OCI-M2 (cell line): ENCODE results near the gene TOMM22.

Source experiments
- DNase-seq: peaks from one replicate; lab custom pipeline; 2025; ENCODE audit not compliant: unreplicated experiment; lab: John Stamatoyannopoulos, UW

The TOMM22 gene

DNA sequence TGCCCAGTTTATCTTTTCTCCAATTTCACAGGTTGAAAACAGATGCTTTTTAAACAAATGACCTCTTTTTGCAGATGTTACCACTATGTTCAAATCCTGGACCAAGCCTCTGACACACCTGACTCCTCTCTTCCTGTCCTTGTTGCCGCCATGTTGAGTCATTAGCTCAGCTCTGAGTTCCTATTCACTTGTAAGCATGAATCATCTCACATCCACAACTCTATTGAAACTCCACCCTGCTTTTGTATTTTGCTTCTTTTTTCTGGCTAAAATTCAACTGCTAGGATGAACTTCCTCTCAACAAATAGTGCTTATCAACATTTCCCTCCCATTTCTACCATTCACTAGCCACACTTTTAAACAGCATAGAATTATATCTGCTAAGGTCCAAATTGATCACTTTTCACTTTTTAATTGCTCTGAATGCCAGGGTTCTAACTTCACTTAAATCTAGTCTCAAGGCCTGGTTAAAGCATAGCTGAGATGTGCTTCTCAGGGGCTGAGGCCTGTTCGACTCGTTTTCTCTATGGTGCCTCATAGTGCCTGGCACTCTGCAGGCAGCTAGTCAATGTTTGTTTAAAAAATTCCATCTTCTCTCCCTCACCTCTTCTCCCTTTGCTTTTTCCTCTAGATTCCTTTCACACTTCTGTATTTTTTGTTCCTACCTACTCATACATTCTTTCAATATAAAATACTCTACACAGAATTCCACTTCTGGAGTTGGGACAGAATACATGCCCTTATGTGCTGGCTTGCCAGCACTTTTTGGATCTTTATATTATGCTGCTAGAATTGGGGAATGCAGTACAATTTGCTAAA, 15.1 kb downstream of the TOMM22 start:
- no peak for DNase-seq

DNA sequence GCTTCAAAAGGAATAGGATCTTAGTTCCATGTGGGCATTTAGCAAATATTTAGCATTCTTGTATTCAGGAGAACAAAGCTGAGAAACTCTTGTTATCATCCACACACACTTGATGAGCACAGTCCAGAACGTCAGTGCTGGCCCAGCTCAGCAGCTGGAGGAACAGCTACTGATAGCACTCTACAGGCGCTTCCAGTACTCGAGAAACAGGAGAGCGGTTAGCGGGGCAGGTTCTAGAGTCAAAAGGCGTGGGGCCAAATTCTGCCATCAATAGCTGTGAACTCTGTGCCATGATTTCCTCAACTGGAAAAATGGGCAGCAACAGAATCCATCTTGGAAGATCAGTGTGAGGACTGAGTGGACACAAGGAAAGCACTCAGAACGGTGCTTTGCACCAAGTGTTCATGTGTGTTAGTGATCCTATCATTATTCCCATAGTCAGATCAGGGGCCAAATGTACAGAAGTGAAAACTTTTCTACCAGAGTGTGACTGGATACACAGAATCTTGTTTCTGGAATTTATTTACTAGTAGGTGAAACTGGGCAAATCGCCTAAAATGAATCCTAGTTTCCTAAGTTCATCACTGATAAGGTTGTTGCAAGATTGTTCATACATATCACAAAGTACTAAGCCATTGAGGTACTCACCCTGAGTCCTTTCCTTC, 15.8 kb downstream of the TOMM22 start:
- DNase-seq, result no peak

DNA sequence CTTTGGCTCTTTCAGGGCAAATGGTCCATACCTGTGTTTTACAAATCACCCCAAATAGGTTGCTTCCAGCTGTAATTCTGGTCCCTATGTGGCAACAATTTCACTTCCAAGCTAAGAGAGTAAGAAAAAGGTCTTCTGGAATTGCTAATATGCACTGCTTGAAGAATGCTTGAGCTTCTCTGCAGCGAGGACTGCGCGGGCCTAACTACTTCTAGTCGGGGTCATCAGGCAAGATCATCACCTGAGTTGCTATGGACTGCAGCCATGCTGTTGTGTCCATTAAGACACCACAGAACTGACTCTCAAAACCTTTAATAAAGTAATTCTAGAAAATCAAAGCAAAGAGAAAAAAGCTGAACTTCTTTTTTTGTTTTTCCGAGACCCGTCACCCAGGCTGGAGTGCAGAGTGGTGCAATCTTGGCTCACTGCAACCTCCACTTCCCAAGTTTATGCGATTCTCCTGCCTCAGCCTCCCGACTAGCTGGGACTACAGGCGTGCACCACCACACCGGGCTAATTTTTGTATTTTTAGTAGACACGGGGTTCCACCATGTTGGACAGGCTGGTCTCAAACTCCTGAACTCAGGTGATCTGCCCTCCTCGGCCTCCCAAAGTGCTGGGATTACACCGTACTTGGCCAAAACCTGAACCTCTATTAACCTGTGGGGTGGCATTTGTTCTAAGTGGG, 16.8 kb downstream of the TOMM22 start:
- DNase-seq, result no peak

DNA sequence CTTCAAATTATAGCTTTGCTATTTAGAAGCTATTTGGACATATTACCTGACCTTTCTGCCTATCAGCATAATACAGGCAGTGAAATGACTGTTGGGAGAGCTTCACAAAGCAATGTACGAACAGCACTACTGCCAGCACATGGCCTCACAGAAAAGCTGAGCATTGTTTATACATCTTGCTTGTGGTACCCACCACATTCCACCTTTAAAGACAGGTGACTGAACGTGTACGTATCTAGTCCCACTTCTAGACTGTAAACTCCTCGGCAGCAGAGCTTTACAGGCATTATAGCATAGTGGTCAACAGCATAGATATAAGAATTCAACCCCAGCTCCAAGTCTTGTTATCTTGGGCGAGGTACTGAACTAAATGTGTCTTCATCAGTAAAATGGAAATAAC, 17.4 kb downstream of the TOMM22 start:
- DNase-seq, result no peak

DNA sequence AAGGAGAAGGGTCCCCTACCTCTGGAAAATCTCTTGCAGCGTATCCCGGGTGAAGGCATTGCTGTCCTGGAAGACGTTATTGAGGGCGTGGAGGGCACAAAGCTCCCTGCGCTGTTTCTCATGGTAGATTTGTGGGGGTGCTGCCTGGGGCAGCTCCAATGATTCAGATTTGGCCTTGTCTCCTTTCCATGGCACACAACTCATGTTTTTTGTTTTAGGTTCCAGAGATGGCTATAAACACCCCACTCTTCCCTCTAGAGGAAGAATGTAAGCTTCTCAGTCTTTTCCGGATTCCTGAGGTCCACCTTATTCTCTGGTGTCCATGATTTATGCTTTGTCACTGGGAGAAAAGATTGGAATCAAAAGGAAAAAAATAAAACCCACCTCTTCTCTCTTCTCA, 18.0 kb downstream of the TOMM22 start:
- DNase-seq, result no peak

DNA sequence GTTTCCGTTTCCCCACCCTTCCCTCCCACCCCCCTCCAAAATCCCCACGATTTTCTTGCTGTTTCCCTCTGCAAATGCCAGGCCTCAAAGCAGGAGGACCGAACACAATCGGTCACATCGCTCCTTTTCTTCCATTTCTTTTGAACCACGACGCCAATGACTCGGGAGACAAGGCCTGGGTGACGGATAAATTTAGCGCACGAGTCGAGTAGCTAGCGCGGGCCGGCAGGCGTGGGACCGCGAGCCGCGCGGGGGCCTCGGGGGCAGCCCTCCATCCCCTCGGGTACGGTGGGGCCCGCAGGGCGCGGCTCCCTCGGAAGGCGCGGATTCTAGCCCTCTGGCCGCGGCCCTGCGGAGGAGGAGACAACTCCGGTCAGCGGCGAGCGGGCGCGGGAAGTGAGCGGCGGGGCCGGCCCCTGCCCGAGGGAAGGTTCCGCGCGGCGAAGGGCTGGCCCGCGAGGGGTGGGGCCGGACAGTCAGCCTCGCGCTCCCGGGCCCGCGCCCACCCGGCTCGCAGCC, 18.6 kb downstream of the TOMM22 start:
- no peak for DNase-seq

DNA sequence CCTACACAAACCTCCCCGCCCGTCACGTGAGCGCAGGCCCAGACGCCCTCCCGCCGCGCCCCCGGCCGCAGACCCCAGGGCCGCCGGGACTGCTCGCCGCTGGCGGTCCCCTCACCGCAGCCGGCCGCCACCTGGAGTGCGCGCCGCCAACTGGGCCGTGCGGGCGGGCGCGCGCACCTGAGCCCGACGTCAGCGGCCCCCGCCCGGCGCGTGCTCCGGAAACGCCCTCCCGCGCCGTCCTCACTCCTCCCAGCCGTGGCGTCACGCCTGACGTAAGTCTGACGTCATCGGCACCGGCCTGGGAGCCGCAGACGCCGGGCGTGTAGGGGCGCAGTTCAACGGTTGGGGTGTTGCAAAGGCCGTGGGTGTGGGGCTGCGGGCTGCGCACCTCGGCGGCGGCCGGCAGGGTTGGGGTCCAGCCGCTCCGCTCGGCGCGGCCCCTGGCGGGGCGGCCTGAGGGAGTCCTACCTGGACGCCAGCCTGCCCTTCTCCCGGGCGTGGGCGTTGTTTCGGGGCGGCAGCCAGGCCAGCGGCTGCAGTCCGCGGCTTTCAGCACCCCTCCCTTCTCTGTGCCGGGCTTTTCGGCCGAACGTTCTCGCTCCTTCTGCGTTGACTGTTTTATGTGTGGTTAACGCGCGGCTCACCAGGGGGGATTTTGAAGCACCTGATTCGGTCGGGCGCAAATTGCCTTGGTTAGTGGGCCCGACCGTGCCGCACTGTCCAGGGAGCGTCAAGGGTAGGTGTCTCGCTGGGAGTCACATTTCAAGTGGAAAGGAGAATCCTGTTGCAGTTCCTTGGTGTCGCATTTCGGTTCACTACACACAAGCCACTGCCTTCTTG, 19.3 kb downstream of the TOMM22 start, which contains the start of gene JOSD1:
JOSD1 (minus strand) TSS at position 155 of the 840 bp plus-strand sequence. CDS start 956 bp downstream, outside the sequence.
- no peak for DNase-seq

DNA sequence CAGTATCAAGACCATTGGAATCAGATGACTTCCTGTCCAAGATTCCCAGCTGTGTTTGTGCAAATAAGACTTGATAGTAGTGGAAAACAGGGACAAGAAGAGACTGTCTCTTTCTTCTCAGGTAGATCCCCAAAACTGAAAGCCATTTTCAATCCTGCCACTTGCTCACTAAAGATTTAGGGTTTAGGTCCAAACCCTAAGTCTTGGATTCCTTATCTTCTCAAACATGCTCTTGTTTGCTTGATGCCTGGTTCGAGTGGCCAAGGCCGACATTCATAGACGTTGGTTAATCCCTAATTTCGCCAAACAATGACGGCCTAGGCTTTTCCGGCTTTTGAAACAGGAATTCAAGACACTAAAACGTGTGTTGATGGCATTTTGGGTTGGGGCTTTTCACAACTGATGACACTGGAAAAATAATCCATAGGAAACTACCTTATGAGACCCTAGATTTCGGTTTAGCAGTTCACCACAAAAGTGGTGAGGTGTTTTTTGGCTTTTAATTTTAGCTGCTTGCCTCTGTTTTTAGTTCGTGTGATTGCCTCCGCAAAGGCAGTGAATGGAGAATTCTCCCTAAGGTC, 23.0 kb downstream of the TOMM22 start:
- DNase-seq, result no peak

DNA sequence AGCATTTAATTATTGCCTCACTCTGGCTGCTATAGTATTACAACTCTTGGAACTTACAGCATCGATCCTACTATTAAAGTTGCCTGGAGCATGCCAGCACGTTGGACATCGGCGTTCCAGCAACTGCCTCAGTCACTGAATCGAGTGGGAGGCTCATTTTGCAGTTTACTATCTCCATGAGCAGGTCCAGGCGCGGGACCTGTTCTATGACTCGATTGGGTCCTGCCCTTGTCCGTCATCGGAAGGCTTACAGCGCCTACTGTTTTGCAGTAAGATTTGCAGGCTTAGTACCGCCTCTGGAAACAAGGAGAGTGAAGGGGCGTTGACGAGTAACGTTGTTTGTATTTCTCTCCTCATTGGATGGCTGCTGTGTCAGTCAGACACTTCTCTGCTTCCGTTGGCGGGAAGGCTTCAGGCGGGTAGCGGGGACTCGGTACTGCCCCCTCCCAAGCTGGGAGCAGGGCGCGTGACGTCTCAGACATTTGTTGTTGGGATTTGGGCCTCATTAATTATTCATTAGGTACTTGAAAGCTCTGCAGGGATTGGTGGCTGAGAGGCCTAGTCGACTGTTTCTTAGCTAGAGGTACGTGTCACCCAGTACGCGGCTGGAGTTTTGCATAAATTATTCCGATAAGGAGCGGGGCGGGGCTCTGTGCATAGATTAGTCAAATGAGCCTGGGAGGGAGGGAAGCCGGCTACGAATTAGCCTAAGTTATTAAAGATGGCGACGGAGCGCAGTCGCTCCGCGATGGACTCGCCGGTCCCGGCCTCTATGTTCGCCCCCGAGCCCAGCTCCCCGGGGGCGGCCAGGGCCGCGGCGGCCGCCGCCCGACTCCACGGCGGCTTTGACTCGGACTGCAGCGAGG, 23.7 kb downstream of the TOMM22 start, which contains the start of gene GTPBP1:
GTPBP1 (plus strand) TSS at position 710 of the 866 bp plus-strand sequence; CDS start at position 722, 12 bp downstream.
- DNase-seq, result peak; percentile 95

DNA sequence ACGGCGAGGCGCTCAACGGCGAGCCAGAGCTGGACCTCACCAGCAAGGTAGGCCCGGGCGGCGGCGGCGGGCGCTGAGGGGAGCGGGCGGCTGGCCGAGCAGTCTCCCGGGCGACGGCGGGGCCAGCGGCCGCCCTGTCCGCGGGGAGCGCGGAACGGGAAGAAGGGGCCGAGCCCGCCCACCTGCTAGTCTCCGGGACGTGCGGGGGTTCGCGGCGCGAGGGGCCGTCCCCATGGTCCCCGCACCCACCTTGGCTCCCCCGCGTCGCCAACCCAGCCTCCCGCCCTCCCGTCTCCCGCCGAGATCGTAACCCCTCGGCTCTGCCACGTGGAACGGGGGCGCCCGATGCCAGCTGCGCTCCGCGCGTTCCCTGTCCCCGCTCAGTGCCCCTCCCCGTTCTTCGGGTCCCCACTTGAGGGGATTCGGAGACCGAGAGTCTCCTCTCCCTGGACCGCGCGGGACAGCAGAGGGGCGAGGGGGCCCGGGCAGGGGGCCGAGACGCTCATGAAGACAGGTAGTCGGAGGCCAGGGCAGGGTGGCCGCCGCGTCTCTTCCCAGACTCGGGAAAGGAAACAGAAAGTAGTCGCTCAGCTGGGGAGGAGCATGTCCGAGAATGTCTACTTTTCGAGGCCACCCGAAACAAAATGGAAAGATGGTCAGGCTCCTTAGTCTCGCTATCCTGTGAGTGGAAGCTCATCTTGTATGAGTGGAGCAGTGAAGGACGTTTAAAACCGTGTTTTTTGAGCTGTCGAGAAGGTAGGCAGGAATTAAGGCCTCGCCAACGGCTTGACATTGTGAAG, 24.5 kb downstream of the TOMM22 start:
- no peak for DNase-seq

DNA sequence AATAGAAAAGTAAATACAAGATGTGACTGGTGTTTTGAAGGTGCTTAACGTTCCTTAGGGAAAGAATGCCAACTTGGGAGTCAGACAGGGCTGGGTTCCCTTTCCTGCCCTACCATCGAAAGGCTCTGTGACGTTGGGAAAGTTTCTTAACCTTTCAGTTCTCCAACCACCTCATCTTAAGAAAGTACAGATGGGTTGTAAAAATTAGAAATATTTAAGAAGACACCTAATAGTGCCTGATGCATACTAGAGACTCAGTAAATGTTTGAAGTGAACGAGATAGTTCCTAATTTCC, 25.1 kb downstream of the TOMM22 start:
- DNase-seq, result no peak

DNA sequence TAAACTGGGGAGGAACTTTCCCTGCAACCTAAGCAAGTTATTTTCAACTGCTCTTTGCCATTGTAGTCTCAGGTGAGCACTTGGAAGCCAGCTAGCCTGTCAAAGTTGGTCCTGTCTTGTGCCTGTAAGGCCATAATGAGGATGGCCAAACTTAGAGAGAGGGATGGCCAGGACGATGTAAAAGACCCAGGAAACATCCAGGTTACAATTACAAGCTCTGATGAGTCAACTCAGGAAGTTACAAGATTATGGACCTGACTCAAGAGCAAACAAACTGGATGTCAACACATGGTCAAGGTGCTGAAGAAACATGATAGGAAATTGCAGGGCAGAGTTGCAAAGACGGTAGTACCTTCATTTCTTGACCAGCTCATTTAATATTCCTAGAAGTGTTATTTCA, 25.6 kb downstream of the TOMM22 start:
- DNase-seq, result no peak

DNA sequence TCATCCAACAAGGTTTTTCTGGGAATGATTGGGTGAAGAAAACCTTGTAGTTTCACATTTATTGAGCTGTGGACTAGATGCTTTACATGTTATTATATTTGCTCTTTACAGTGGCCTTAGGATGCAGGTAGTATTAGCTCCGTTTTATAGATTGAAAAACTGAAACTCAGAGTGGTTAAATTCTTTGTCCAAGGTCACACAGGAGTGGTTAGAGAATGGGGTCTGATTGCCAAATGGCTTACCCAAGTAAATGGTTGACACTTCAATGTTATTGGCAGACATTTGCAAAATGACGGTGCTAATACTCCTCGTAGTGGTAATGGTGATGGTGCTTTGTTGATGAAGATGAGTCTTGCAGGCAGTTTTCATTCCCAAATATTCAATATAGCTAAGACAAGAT, 26.2 kb downstream of the TOMM22 start:
- DNase-seq, result no peak

DNA sequence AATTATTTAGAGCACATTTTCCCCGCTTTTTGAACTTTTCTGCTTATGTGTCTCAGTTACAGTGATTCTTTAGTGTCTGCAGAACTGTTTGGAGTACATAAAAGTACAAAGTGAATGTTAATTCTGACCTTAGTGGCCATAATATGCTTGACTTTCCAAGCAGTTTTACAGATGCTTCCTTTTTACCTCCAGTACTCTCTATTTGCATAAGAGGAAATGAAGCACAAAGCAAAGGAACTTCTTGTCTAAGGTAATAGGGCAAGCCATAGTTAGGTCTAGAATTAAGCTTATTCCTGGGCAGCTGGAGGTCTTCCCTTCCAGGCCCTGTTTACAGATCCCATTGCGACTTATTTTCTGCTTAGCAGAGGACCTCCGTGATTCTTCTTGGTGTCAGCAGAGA, 27.5 kb downstream of the TOMM22 start:
- DNase-seq, result no peak

DNA sequence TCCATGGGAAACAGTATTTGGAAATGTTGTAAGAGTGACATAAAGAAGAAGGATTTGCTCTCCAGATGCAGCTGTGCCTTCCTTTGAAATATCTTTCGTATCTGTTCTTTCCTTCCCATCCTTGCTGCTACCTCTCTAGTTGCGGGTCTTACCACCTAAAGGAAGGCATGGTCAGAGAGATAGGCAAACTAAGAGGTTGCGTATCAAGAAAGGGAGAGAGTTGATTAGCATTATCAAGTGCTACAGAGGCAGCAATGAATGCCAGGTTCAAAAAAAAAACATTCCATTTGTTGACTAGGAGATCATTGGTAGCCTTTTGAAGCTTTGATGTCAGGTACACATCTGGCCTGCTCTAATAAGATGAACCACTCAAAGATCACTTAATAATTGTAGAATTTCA, 28.6 kb downstream of the TOMM22 start:
- DNase-seq, result no peak

DNA sequence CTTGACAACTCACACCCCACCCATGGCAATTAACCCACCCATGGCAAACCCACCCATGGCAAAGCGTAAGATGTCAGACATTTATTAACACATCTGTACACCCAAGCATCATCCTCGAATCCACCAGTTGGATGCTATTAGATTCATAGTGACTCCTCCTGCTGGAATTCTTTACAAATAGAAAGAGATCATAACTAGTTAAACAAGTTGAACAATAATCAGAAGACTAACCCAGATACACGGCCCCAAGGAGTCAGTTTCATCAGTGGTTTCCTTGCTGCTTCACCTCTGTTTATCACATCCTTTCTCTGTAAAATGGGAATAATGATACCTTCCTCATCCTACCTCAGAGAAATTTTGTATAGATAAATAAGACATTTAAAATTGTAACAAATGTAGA, 29.1 kb downstream of the TOMM22 start:
- no peak for DNase-seq

DNA sequence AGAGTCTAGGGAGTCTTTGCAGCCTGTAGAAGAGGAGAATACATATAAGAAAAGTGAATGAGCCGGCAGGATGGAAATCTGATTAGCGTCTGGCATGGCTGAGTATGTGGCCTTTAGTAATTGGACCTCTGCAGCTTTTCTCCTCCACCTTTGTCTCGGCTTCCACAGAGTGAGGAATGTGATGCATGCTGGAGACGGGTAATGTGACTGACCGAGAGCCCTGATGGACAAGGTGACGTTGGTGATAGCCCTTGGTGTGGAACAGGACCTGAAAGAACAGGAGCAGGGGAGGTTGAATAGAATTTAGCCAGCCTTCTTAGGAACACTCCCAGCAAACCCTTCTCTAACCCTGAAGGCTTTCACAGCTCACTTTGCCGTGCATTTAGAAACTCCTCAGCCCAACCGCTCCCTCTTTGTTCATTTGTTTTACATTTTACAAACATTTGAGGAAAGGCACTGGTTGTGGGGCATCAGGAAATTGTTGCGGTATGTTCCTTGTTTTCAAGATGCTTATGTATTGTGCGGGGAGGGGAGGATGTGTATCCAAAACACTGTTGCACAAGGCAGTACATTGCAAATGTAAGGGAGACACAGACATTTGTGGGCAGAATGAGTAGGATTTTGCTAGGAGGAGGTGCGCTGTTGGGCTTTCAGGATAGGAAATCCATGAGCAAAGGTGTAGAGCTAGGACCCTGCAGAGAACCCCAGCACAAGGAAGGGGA, 30.9 kb downstream of the TOMM22 start:
- no peak for DNase-seq

DNA sequence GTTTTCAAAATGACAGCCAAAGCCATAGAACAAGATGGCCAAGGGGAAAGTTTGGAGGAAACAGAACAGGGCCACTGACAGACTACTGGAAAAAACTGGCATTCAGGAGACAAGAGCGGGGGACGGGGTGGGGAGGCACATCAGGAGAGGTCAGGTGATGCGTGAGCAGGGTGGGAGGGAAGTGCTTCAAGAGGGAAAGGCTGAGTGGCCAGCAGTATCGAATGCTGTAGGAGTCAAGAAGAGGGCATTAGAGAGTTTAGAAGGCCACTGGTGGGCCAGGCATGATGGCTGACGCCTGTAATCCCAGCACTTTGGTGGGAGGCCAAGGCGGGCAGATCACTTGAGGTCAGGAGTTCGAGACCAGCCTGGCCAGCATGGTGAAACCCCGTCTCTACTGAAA, 32.2 kb downstream of the TOMM22 start:
- no peak for DNase-seq
